HG03469 (cell line): ENCODE data around the gene RPL4.

Source experiments
- ATAC-seq: cut with Tn5 transposase; IDR thresholded peaks from one replicate; pipeline ENCODE4 v1.9.1; 2021; ENCODE audit warnings: mild to moderate bottlenecking, moderate library complexity, moderate number of reproducible peaks; ENCODE audit not compliant: unreplicated experiment

The RPL4 gene

GRCh38 chr15:66459818-66460615, 44.6 kb downstream of the RPL4 start:
- ATAC-seq, result no peak

GRCh38 chr15:66456211-66456610, 48.4 kb downstream of the RPL4 start:
- ATAC-seq, result no peak

- no peak for ATAC-seq
These were observed 50.5 kb downstream of the RPL4 start for GRCh38 chr15:66454143-66454542.

- no peak for ATAC-seq
These were observed 51.6 kb downstream of the RPL4 start for GRCh38 chr15:66452971-66453580.

- no peak for ATAC-seq
These were observed 52.2 kb downstream of the RPL4 start for GRCh38 chr15:66452420-66452819.
